GM06990 (cell line): Measurements from ENCODE around the gene SPDYC.

Experiments used
- DNase-seq: peaks from one replicate; pipeline ENCODE4 v3.0.0-alpha.2; 2011; ENCODE audit not compliant: insufficient read length; ENCODE audit errors: extremely low read depth
- H3K27me3 ChIP-seq: replicated peaks from 2 replicates; pipeline ENCODE4 v1.6.0; 2011; ENCODE audit warnings: low read length; ENCODE audit not compliant: control insufficient read depth, insufficient read depth
- H3K36me3 ChIP-seq: 2 replicates; pipeline ENCODE4 v1.5.1; 2011; ENCODE audit warnings: low read length; ENCODE audit not compliant: control insufficient read depth, insufficient read depth
- H3K4me3 ChIP-seq: replicated peaks from 2 replicates; pipeline ENCODE4 v1.5.1; 2011; ENCODE audit warnings: low read depth, mild to moderate bottlenecking, control low read depth, low read length
- TF ChIP-seq, protein P1 (sequence below): IDR thresholded peaks from 2 replicates; pipeline ENCODE4 v1.5.1; 2011; ENCODE audit warnings: low read length, control low read depth, mild to moderate bottlenecking, inconsistent platforms; ENCODE audit not compliant: insufficient read depth, poor library complexity, severe bottlenecking

Gene SPDYC

DNA sequence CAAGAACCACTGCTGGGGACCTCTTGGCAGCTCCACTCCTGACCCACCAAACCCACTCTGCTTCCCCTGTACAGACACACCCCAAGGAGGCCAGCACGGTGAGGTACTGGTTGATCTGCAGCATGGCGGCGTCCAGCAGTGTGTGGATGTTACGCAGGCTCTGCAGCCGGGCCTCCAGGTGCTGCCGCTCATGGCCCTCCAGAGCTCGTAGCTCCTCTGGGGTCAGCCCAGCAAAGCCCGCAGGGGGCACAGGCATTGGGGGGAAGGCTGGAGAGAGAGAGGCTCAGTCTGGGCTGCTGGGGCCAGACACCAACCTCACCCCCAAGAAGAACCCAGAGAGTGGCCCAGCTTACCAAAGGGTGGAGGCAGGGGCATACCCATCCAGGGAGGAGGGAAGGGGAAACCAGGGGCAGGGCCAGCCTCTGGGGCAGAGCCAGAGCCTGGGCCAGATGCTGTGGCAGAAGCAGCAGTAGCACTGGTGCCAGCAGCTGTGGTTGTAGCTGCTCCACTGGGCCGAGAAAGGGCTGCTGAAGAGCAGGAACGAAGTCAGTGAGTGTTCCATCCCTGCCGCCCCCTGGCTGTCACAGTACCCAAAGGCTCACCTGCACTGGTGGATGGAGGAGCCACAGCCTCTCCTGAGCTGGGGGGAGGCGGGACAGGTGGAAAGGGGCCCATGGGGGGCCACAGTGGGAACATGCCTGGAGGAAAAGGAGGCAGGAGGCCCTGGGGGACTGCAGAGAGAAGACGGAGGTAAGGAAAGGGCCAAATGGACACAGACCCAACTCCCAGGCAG, 40.2 kb upstream of the SPDYC start:
- no peak for DNase-seq
- Histone ChIP-seq H3K4me3 (no peak overlapping the region), H3K27me3 (no peaks in the 10 kb centered on the region), H3K36me3 (peaks cover 63% of the 10 kb centered on the region)
- TF ChIP-seq, protein P1, sequence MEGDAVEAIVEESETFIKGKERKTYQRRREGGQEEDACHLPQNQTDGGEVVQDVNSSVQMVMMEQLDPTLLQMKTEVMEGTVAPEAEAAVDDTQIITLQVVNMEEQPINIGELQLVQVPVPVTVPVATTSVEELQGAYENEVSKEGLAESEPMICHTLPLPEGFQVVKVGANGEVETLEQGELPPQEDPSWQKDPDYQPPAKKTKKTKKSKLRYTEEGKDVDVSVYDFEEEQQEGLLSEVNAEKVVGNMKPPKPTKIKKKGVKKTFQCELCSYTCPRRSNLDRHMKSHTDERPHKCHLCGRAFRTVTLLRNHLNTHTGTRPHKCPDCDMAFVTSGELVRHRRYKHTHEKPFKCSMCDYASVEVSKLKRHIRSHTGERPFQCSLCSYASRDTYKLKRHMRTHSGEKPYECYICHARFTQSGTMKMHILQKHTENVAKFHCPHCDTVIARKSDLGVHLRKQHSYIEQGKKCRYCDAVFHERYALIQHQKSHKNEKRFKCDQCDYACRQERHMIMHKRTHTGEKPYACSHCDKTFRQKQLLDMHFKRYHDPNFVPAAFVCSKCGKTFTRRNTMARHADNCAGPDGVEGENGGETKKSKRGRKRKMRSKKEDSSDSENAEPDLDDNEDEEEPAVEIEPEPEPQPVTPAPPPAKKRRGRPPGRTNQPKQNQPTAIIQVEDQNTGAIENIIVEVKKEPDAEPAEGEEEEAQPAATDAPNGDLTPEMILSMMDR, result peak; percentile 3

DNA sequence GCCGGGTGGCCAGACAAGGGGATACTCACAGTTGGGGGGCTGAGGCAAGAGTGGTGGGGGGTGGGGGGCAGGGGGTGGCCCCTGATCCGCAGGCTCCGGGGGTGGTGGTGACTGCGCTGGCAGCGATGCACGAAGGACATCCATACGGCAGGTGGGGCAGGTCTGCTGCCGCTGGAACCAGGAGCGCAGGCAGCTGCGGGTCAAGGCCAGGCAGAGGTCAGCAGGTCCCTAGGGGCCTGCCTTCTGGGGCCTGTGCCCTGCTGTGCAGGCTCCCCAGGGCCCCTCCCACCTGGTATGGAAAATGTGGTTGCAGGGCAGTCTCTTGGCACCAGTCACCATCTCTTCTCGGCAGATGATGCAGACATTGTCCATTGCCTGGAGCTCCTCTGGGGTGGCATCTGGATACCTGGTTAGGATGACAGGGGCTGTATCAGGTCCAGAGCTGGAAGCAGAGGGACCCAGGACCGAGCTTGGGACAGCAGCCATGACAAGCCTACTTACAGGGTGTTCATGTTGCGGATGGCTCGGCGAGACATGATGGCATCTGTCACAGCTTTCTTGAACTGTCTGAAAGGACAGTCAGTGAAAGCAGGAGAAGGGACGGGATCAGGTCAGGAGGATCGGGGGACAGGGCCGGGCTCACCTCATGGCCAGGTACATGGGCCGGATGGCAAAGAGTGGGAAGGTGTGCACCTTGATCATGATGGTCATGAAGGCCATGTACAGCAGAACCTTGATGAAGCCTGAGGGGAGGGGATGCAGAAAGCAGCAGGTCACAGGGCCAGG, 39.2 kb upstream of the SPDYC start:
- TF ChIP-seq, protein P1, result no peak
- Histone ChIP-seq H3K36me3 (peaks cover 55% of the 10 kb centered on the region), H3K4me3 (peak overlapping the region; percentile 97; the same call in 1 of the 2 replicates), H3K27me3 (no peaks in the 10 kb centered on the region)
- DNase-seq, result no peak

DNA sequence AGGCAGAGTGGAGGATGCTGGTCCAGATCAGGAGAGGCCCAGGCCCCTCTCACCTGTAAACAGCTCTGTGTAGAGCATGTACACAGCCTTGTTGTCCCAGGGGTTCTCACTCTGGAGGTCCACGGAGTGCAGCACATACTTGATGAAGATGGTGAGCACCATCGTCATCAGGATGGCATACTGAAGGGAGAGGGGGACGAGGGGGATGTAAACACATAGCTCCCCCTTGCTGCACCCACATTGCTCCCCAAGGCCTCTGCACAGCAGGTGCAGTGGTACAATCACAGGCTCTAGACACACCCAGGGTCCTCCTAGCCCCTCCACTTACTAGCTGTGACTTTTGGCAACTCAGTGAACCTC, 38.6 kb upstream of the SPDYC start:
- DNase-seq, result no peak
- peak overlapping the region; percentile 97 for H3K4me3 ChIP-seq
- TF ChIP-seq, protein P1, result no peak
- H3K36me3 ChIP-seq, result peaks cover 51% of the 10 kb centered on the region
- no peaks in the 10 kb centered on the region for H3K27me3 ChIP-seq

DNA sequence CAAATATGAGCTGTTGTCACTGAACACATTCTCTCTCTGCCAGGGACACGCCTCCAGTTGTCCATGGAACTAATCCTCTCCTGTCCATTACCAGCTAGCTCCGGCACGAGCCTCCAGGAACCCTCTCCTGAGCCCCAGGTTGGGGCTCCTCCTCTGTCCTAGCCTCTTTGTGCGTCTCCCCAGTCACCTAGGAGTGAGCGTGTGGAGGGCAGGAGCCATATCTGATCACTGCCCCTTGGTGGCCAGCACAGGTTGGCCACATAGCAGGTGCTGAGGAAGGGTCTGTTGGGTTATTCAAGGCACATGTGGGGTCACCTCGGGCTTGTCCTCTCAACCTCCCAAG, 38.2 kb upstream of the SPDYC start:
- TF ChIP-seq, protein P1, result no peak
- no peak for DNase-seq
- peaks cover 46% of the 10 kb centered on the region for H3K36me3 ChIP-seq

DNA sequence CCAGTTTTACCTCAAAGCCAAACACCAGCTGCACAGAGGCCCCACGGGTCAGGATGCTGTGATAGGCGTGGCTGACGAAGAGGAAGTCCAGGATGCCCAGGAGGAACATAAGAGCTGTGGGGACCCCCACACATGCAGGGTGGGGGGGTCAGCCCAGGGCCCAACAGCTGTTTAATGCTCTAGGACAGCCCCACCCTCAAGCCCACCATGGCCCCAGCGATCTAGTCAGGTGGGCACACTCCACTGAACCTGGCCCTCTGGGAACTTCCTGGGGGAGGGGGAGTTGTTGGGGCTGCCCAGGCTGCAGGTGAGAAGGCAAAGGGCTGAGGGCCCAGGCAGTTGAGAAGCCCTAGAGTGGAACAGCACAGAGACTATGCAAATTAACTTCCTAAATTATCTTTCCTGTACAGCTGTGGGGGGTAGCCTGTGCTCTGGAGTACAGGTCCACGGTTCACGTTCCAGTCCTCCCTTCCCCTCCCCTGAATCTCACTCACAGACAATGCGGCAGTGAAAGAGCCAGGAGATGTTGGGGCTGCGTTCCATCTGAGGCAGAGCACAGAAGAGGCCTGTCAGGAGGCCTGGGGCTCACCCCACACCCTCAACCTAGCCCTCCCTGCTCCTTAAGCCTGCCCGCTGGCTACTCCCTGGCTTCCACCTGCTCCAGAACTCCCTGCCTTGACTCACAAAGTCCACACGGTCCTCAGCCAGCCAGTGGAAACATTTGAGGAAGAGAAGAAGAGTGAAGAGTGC, 37.6 kb upstream of the SPDYC start:
- Histone ChIP-seq H3K36me3 (peaks cover 43% of the 10 kb centered on the region), H3K27me3 (no peaks in the 10 kb centered on the region), H3K4me3 (peak overlapping the region; percentile 97)
- TF ChIP-seq, protein P1, result no peak
- peak; percentile 70 for DNase-seq

More for the DNA sequence above, 38.2 kb upstream of the SPDYC start:
- no peaks in the 10 kb centered on the region for H3K27me3 ChIP-seq
- peak overlapping the region; percentile 97 for H3K4me3 ChIP-seq
